Prostate gland (tissue), 2 donors: ENCODE data around the gene UQCRC2. TPM values are rescaled to one million over a fixed set of nuclear protein-coding genes. Genes with fewer than 3 reads are reported as not detected.

Experiments used
- DNase-seq: peaks from one replicate; pipeline ENCODE4 v3.0.0-alpha.2; 2019; ENCODE audit warnings: low spot score
- H3K27ac ChIP-seq, 2 donors: fragments of 200-600 bp; sonication (generic); 2 replicates each; pipeline ENCODE4 v1.5.1; 2017 to 2019
- H3K27me3 ChIP-seq: fragments of 200-600 bp; sonication (generic); replicated peaks from 2 replicates; pipeline ENCODE4 v1.5.1; 2019; ENCODE audit not compliant: insufficient read depth
- H3K36me3 ChIP-seq, 2 donors: fragments of 200-600 bp; sonication (generic); 1 replicate in 1 of 2; 2 replicates in 1 of 2; pipeline versions ENCODE4 v1.5.1 to v1.8.1; 2017 to 2019
- H3K4me1 ChIP-seq: fragments of 200-600 bp; sonication (generic); replicated peaks from 2 replicates; pipeline ENCODE4 v1.5.1; 2019
- H3K4me3 ChIP-seq, 2 donors: fragments of 200-600 bp; sonication (generic); 2 replicates each; pipeline ENCODE4 v1.5.1; 2017 to 2019
- H3K9me3 ChIP-seq: fragments of 200-600 bp; sonication (generic); 2 replicates; pipeline ENCODE4 v1.5.1; 2017
- CTCF ChIP-seq, 4 experiments: fragments of 200-600 bp in 2 of 4; fragments of 450-650 bp in 2 of 4; sonication (generic) in 2 of 4; IDR thresholded peaks; 1 replicate in 3 of 4; 2 replicates in 1 of 4; pipeline ENCODE4 v1.5.1; 2016 to 2019; ENCODE audit warnings: antibody characterized with exemption in 4 of 4, mild to moderate bottlenecking in 2 of 4, moderate library complexity in 2 of 4
- POLR2A ChIP-seq: fragments of 450-650 bp; IDR thresholded peaks from one replicate; pipeline ENCODE4 v1.6.1; 2016; ENCODE audit warnings: antibody characterized with exemption, mild to moderate bottlenecking
- POLR2AphosphoS5 ChIP-seq: sonication (generic); formaldehyde crosslinking; IDR thresholded peaks from one replicate; pipeline ENCODE4 v1.6.1; 2017; ENCODE audit warnings: antibody characterized with exemption
- WGBS: methylation state at CpG from one replicate; pipeline ENCODE4 v1.1.5; 2018; 5-methylcytosine and 5-hydroxymethylcytosine counted together
- intact Hi-C: fragments of 100-400 bp; cut with DNase I; formaldehyde crosslinking; loops from one replicate; pipeline ENCODE4 v1.14.2; 2022
- total RNA-seq, 2 donors: library from RNA; depleted of rRNA; stranded (reverse); fragments of >200 nt; gene quantifications; one replicate each; pipeline ENCODE4 v1.1.0, GENCODE V29; 2016

UQCRC2 gene
- total RNA-seq, 2 donors from 2014 or later = 123 to 138 TPM

- no peaks in the 10 kb centered on the region for H3K9me3 ChIP-seq
- no peaks in the 10 kb centered on the region for H3K36me3 ChIP-seq
- WGBS = 66% methylated on average over 5 of the region's 5 CpGs
- TF ChIP-seq CTCF (IDR thresholded peaks at IDR 0.05) (no peak), POLR2AphosphoS5 (no peak), POLR2A (no peak)
- intact Hi-C loops = no loop called here
- H3K4me1 ChIP-seq = no peaks in the 10 kb centered on the region
- H3K27me3 ChIP-seq = no peaks in the 10 kb centered on the region
- DNase-seq = no peak
- no peak overlapping the region for H3K4me3 ChIP-seq
- no peak overlapping the region for H3K27ac ChIP-seq
Measured at GRCh38 chr16:21989133-21989532, 36.0 kb downstream of the UQCRC2 start.

- WGBS = 80% methylated on average over 2 of the region's 2 CpGs
- no peak for DNase-seq
Measured at GRCh38 chr16:21989751-21990150, 36.6 kb downstream of the UQCRC2 start.

GRCh38 chr16:21990381-21990944 lies 37.3 kb downstream of the UQCRC2 start:
- no peaks in the 10 kb centered on the region for H3K27me3 ChIP-seq
- intact Hi-C loops = no loop called here
- WGBS = 28% methylated on average over 3 of the region's 3 CpGs

More at GRCh38 chr16:21989751-21990150, 36.6 kb downstream of the UQCRC2 start:
- H3K27me3 ChIP-seq = no peaks in the 10 kb centered on the region
- no peak overlapping the region for H3K27ac ChIP-seq
- no peak for TF ChIP-seq POLR2A
- TF ChIP-seq CTCF (IDR thresholded peaks at IDR 0.05) = no peak
- TF ChIP-seq POLR2AphosphoS5 = no peak
- no peak overlapping the region for H3K4me3 ChIP-seq
- intact Hi-C loops = no loop called here
- H3K9me3 ChIP-seq = no peaks in the 10 kb centered on the region
- no peaks in the 10 kb centered on the region for H3K36me3 ChIP-seq
- H3K4me1 ChIP-seq = no peaks in the 10 kb centered on the region

GRCh38 chr16:21991621-21992020 lies 38.5 kb downstream of the UQCRC2 start:
- Histone ChIP-seq H3K36me3 (no peaks in the 10 kb centered on the region), H3K4me1 (no peaks in the 10 kb centered on the region), H3K27ac (no peak overlapping the region), H3K27me3 (no peaks in the 10 kb centered on the region), H3K4me3 (no peak overlapping the region), H3K9me3 (no peaks in the 10 kb centered on the region)
- TF ChIP-seq POLR2AphosphoS5 = no peak
- no peak for TF ChIP-seq CTCF (IDR thresholded peaks at IDR 0.05)
- TF ChIP-seq POLR2A = no peak
- 54% methylated on average over 6 of the region's 6 CpGs for WGBS
- DNase-seq = no peak
- intact Hi-C loops = no loop called here

More at GRCh38 chr16:21990381-21990944, 37.3 kb downstream of the UQCRC2 start:
- Histone ChIP-seq H3K9me3 (no peaks in the 10 kb centered on the region), H3K4me1 (no peaks in the 10 kb centered on the region), H3K27ac (no peak overlapping the region), H3K36me3 (no peaks in the 10 kb centered on the region), H3K4me3 (no peak overlapping the region)
- DNase-seq = no peak
- TF ChIP-seq POLR2A (no peak), POLR2AphosphoS5 (no peak), CTCF (IDR thresholded peaks at IDR 0.05) (no peak)

GRCh38 chr16:21994856-21995465 lies 41.8 kb downstream of the UQCRC2 start:
- 86% methylated on average over 13 of the region's 13 CpGs for WGBS

More at GRCh38 chr16:21994856-21995465, 41.8 kb downstream of the UQCRC2 start:
- no peak for TF ChIP-seq POLR2A
- TF ChIP-seq POLR2AphosphoS5 = no peak
- no peak for TF ChIP-seq CTCF (IDR thresholded peaks at IDR 0.05)
- no peak for DNase-seq
- intact Hi-C loops = loop anchor here (5.0 kb wide), 1 partner anchor 102 kb away; no protein-coding TSS in a partner anchor
- no peaks in the 10 kb centered on the region for H3K4me1 ChIP-seq
- no peaks in the 10 kb centered on the region for H3K36me3 ChIP-seq
- H3K4me3 ChIP-seq = no peak overlapping the region
- no peak overlapping the region for H3K27ac ChIP-seq
- H3K9me3 ChIP-seq = no peaks in the 10 kb centered on the region
- no peaks in the 10 kb centered on the region for H3K27me3 ChIP-seq
